ENCODE data around the gene ETHE1.
A peak's percentile ranks its signal among the peaks of the same experiment; 100 is the strongest.

DNA sequence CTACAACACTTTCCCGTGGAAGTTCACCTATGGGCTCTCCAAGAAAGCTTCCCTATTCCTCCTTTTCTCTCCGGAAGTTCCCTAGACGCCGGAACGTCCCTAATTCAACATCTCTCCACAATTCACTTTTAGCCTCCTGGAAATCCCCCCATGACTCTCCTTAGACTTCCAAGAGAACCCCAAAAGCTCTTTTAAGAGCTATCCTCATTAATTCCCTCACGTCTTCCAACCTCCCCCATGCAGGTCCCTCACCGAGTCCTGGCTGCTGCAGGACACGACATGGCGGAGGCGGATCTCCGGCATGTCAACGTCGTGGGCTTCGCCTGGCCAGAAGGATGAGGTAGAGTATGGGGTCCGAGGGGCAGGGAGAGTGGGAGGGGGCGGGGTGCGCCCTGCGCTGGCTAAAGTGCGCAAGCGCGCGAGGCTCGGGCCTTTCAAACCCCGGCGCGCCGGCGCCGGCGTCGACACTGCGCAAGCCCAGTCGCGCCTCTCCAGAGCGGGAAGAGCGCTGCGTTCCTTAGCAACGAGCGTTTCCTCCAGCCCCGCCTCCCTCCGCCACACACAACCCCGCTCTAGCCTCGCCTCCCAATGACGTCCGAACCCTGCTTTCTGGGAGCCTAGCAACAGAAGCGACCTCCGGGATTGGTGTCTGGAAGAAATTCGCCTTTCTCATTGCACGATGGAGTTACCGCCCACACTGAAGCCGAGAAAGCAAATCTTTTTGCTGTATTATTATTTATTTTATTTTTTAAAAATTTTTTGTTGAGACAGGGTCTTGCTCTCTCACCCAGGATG, 48.4 kb upstream of the ETHE1 start, which contains the start of the genes PINLYP and XRCC1:
- TF ChIP-seq EZH2 (IDR thresholded peaks at IDR 0.05) = no peak
- TF ChIP-seq POLR2AphosphoS5 (IDR thresholded peaks at IDR 0.05; ENCODE audit: borderline replicate concordance, low read depth, low read length) = peak; percentile 85

Measured in SK-N-MC (cell line).